IPS-20b (cell line): ENCODE results near the gene DAB1.

Experiments
- H3K27ac ChIP-seq: one replicate; pipeline ENCODE4 v1.5.1; 2013; ENCODE audit warnings: low read length
- H3K27me3 ChIP-seq: 2 replicates; pipeline ENCODE4 v1.6.1; 2013; ENCODE audit warnings: mild to moderate bottlenecking, low read length, inconsistent platforms; ENCODE audit not compliant: insufficient read depth
- H3K36me3 ChIP-seq: 2 replicates; pipeline ENCODE4 v1.6.1; 2013; ENCODE audit warnings: low read depth, mild to moderate bottlenecking, inconsistent platforms, low read length, moderate library complexity; ENCODE audit not compliant: insufficient read depth
- H3K4me1 ChIP-seq: 2 replicates; pipeline ENCODE4 v1.6.1; 2013; ENCODE audit warnings: mild to moderate bottlenecking, control low read depth, inconsistent platforms, low read length, moderate library complexity; ENCODE audit not compliant: insufficient read depth
- H3K4me3 ChIP-seq: 2 replicates; pipeline ENCODE4 v1.5.1; 2013; ENCODE audit warnings: mild to moderate bottlenecking, low read length, inconsistent platforms
- H3K9ac ChIP-seq: 2 replicates; pipeline ENCODE4 v1.6.1; 2013; ENCODE audit warnings: low read depth, mild to moderate bottlenecking, inconsistent platforms, low read length, moderate library complexity
- H3K9me3 ChIP-seq: 2 replicates; pipeline ENCODE4 v1.6.1; 2013; ENCODE audit warnings: mild to moderate bottlenecking, low read depth, low read length, inconsistent platforms; ENCODE audit not compliant: insufficient read depth

The DAB1 gene

GRCh38 chr1:57111175-57111574 lies 312.7 kb downstream of the DAB1 start:
- Histone ChIP-seq H3K4me3 (no peak overlapping the region), H3K4me1 (peaks cover 15% of the 10 kb centered on the region; the same call in 1 of the 2 replicates), H3K9me3 (no peaks in the 10 kb centered on the region), H3K9ac (no peak overlapping the region), H3K27ac (no peak overlapping the region), H3K27me3 (no peaks in the 10 kb centered on the region), H3K36me3 (no peaks in the 10 kb centered on the region)

GRCh38 chr1:57109883-57110282 lies 314.0 kb downstream of the DAB1 start:
- H3K9ac ChIP-seq: no peak overlapping the region
- no peak overlapping the region for H3K4me3 ChIP-seq
- H3K9me3 ChIP-seq: no peaks in the 10 kb centered on the region
- H3K4me1 ChIP-seq: peaks cover 26% of the 10 kb centered on the region; the same call in 1 of the 2 replicates
- H3K36me3 ChIP-seq: no peaks in the 10 kb centered on the region
- H3K27ac ChIP-seq: no peak overlapping the region
- no peaks in the 10 kb centered on the region for H3K27me3 ChIP-seq

GRCh38 chr1:57109247-57109646 lies 314.6 kb downstream of the DAB1 start:
- Histone ChIP-seq H3K36me3 (no peaks in the 10 kb centered on the region), H3K27me3 (no peaks in the 10 kb centered on the region), H3K4me3 (no peak overlapping the region), H3K9me3 (no peaks in the 10 kb centered on the region), H3K9ac (no peak overlapping the region), H3K27ac (no peak overlapping the region), H3K4me1 (peaks cover 27% of the 10 kb centered on the region; the same call in 1 of the 2 replicates)

GRCh38 chr1:57106296-57106695 lies 317.6 kb downstream of the DAB1 start:
- H3K4me1 ChIP-seq: peaks cover 30% of the 10 kb centered on the region
- no peak overlapping the region for H3K9ac ChIP-seq
- no peak overlapping the region for H3K27ac ChIP-seq
- H3K27me3 ChIP-seq: no peaks in the 10 kb centered on the region
- no peak overlapping the region for H3K4me3 ChIP-seq
- no peaks in the 10 kb centered on the region for H3K36me3 ChIP-seq
- H3K9me3 ChIP-seq: no peaks in the 10 kb centered on the region

- H3K9ac ChIP-seq: no peak overlapping the region
- H3K27ac ChIP-seq: no peak overlapping the region
- no peaks in the 10 kb centered on the region for H3K9me3 ChIP-seq
- peak overlapping the region; percentile 34; the same call in 1 of the 2 replicates for H3K4me3 ChIP-seq
- no peaks in the 10 kb centered on the region for H3K27me3 ChIP-seq
- no peaks in the 10 kb centered on the region for H3K36me3 ChIP-seq
- peaks cover 30% of the 10 kb centered on the region for H3K4me1 ChIP-seq
These were observed 321.1 kb downstream of the DAB1 start for GRCh38 chr1:57102561-57103326.

- no peak overlapping the region for H3K4me3 ChIP-seq
- H3K36me3 ChIP-seq: no peaks in the 10 kb centered on the region
- no peaks in the 10 kb centered on the region for H3K27me3 ChIP-seq
- H3K27ac ChIP-seq: no peak overlapping the region
- H3K4me1 ChIP-seq: peaks cover 30% of the 10 kb centered on the region
- H3K9ac ChIP-seq: no peak overlapping the region
- no peaks in the 10 kb centered on the region for H3K9me3 ChIP-seq
These were observed 322.7 kb downstream of the DAB1 start for GRCh38 chr1:57101209-57101608.

- Histone ChIP-seq H3K36me3 (no peaks in the 10 kb centered on the region), H3K27me3 (no peaks in the 10 kb centered on the region), H3K9me3 (no peaks in the 10 kb centered on the region), H3K4me1 (no peaks in the 10 kb centered on the region; the same call in 1 of the 2 replicates), H3K27ac (no peak overlapping the region), H3K4me3 (no peak overlapping the region), H3K9ac (no peak overlapping the region)
These were observed 329.1 kb downstream of the DAB1 start for GRCh38 chr1:57094749-57095148.

GRCh38 chr1:57093122-57093521 lies 330.7 kb downstream of the DAB1 start:
- no peak overlapping the region for H3K9ac ChIP-seq
- H3K36me3 ChIP-seq: no peaks in the 10 kb centered on the region
- no peak overlapping the region for H3K4me3 ChIP-seq
- no peaks in the 10 kb centered on the region for H3K9me3 ChIP-seq
- H3K27me3 ChIP-seq: no peaks in the 10 kb centered on the region
- H3K4me1 ChIP-seq: no peaks in the 10 kb centered on the region; the same call in 1 of the 2 replicates
- H3K27ac ChIP-seq: no peak overlapping the region

- Histone ChIP-seq H3K4me1 (no peaks in the 10 kb centered on the region; the same call in 1 of the 2 replicates), H3K27ac (no peak overlapping the region), H3K27me3 (no peaks in the 10 kb centered on the region), H3K36me3 (no peaks in the 10 kb centered on the region), H3K9ac (no peak overlapping the region), H3K4me3 (no peak overlapping the region), H3K9me3 (no peaks in the 10 kb centered on the region)
These were observed 332.2 kb downstream of the DAB1 start for GRCh38 chr1:57091642-57092041.

GRCh38 chr1:57089855-57090254 lies 334.0 kb downstream of the DAB1 start:
- Histone ChIP-seq H3K27me3 (no peaks in the 10 kb centered on the region), H3K36me3 (no peaks in the 10 kb centered on the region), H3K9me3 (no peaks in the 10 kb centered on the region), H3K4me3 (no peak overlapping the region), H3K27ac (no peak overlapping the region), H3K9ac (no peak overlapping the region), H3K4me1 (no peaks in the 10 kb centered on the region; the same call in 1 of the 2 replicates)

- H3K9ac ChIP-seq: no peak overlapping the region
- H3K9me3 ChIP-seq: no peaks in the 10 kb centered on the region
- no peaks in the 10 kb centered on the region for H3K36me3 ChIP-seq
- H3K4me3 ChIP-seq: no peak overlapping the region
- no peak overlapping the region for H3K27ac ChIP-seq
- no peaks in the 10 kb centered on the region for H3K27me3 ChIP-seq
- H3K4me1 ChIP-seq: no peaks in the 10 kb centered on the region; the same call in 1 of the 2 replicates
These were observed 334.6 kb downstream of the DAB1 start for GRCh38 chr1:57089221-57089620.

- no peaks in the 10 kb centered on the region for H3K36me3 ChIP-seq
- H3K9me3 ChIP-seq: no peaks in the 10 kb centered on the region
- no peaks in the 10 kb centered on the region; the same call in 1 of the 2 replicates for H3K4me1 ChIP-seq
- H3K4me3 ChIP-seq: no peak overlapping the region
- no peaks in the 10 kb centered on the region for H3K27me3 ChIP-seq
- no peak overlapping the region for H3K27ac ChIP-seq
- no peak overlapping the region for H3K9ac ChIP-seq
These were observed 335.2 kb downstream of the DAB1 start for GRCh38 chr1:57088653-57089052.
